Effector memory CD4-positive, alpha-beta T cell (primary cell): ENCODE data around the gene CAD.
"Not testable (repeated sequence)": the region's sequence is repeated elsewhere in the genome, so short reads cannot be mapped to it uniquely, and the experiment has no call there.

ENCODE experiments used
- DNase-seq, 3 donors: peaks; one replicate each; pipeline ENCODE4 v3.0.0-alpha.2; 2020
- H3K27ac ChIP-seq: 2 replicates; pipeline ENCODE4 v1.7.0; 2013; ENCODE audit warnings: mild to moderate bottlenecking, low read length, moderate library complexity; ENCODE audit not compliant: insufficient read depth, poor library complexity, severe bottlenecking
- H3K27me3 ChIP-seq: replicated peaks from 2 replicates; pipeline ENCODE4 v1.7.0; 2013; ENCODE audit warnings: mild to moderate bottlenecking, low read length; ENCODE audit not compliant: insufficient read depth, control insufficient read depth, poor library complexity, severe bottlenecking
- H3K36me3 ChIP-seq: 2 replicates; pipeline ENCODE4 v1.7.0; 2013; ENCODE audit warnings: mild to moderate bottlenecking, low read length, moderate library complexity; ENCODE audit not compliant: control insufficient read depth, insufficient read depth
- H3K4me1 ChIP-seq: 2 replicates; pipeline ENCODE4 v1.7.0; 2013; ENCODE audit warnings: low read length, mild to moderate bottlenecking; ENCODE audit not compliant: control insufficient read depth, insufficient read depth, poor library complexity, severe bottlenecking
- H3K4me3 ChIP-seq: 2 replicates; pipeline ENCODE4 v1.7.0; 2013; ENCODE audit warnings: low read length, low read depth, mild to moderate bottlenecking; ENCODE audit not compliant: insufficient read depth, poor library complexity, severe bottlenecking
- H3K9me3 ChIP-seq: 2 replicates; pipeline ENCODE4 v1.7.0; 2013; ENCODE audit warnings: mild to moderate bottlenecking, low read length, moderate library complexity; ENCODE audit not compliant: control insufficient read depth

CAD gene

GRCh38 chr2:27182346-27182745 lies 34.8 kb upstream of the CAD start:
- no peaks in the 10 kb centered on the region for H3K36me3 ChIP-seq
- H3K4me3 ChIP-seq, result no peak overlapping the region
- no peaks in the 10 kb centered on the region for H3K27me3 ChIP-seq
- no peaks in the 10 kb centered on the region for H3K4me1 ChIP-seq
- H3K27ac ChIP-seq, result no peak overlapping the region
- DNase-seq, result no peak
- H3K9me3 ChIP-seq, result no peaks in the 10 kb centered on the region

GRCh38 chr2:27184115-27184514 lies 33.1 kb upstream of the CAD start:
- Histone ChIP-seq H3K27ac (no peak overlapping the region), H3K4me3 (no peak overlapping the region), H3K36me3 (no peaks in the 10 kb centered on the region), H3K27me3 (no peaks in the 10 kb centered on the region), H3K9me3 (no peaks in the 10 kb centered on the region), H3K4me1 (no peaks in the 10 kb centered on the region)
- no peak for DNase-seq

- no peak for DNase-seq
- H3K4me3 ChIP-seq, result no peak overlapping the region
- no peaks in the 10 kb centered on the region for H3K9me3 ChIP-seq
- H3K4me1 ChIP-seq, result no peaks in the 10 kb centered on the region
- no peaks in the 10 kb centered on the region for H3K27me3 ChIP-seq
- H3K36me3 ChIP-seq, result no peaks in the 10 kb centered on the region
- no peak overlapping the region for H3K27ac ChIP-seq
Measured at GRCh38 chr2:27185331-27186026, 31.7 kb upstream of the CAD start.

- no peak overlapping the region for H3K4me3 ChIP-seq
- no peaks in the 10 kb centered on the region for H3K9me3 ChIP-seq
- no peaks in the 10 kb centered on the region for H3K27me3 ChIP-seq
- no peaks in the 10 kb centered on the region for H3K4me1 ChIP-seq
- H3K27ac ChIP-seq, result no peak overlapping the region
- no peak for DNase-seq
- no peaks in the 10 kb centered on the region for H3K36me3 ChIP-seq
Measured at GRCh38 chr2:27186613-27187345, 30.4 kb upstream of the CAD start.

- Histone ChIP-seq H3K4me3 (no peak overlapping the region), H3K4me1 (no peaks in the 10 kb centered on the region), H3K27ac (no peak overlapping the region), H3K27me3 (no peaks in the 10 kb centered on the region), H3K36me3 (no peaks in the 10 kb centered on the region), H3K9me3 (no peaks in the 10 kb centered on the region)
- no peak for DNase-seq
Measured at GRCh38 chr2:27189989-27190388, 27.2 kb upstream of the CAD start.

- Histone ChIP-seq H3K36me3 (no peaks in the 10 kb centered on the region), H3K4me3 (no peak overlapping the region), H3K27me3 (no peaks in the 10 kb centered on the region), H3K9me3 (no peaks in the 10 kb centered on the region), H3K4me1 (no peaks in the 10 kb centered on the region), H3K27ac (no peak overlapping the region)
- peak in 1 of 3 donors; percentile 15 for DNase-seq
Measured at GRCh38 chr2:27191070-27191829, 25.9 kb upstream of the CAD start.

GRCh38 chr2:27194538-27195354 lies 22.4 kb upstream of the CAD start:
- H3K27me3 ChIP-seq, result no peaks in the 10 kb centered on the region
- no peaks in the 10 kb centered on the region for H3K4me1 ChIP-seq
- no peak overlapping the region for H3K27ac ChIP-seq
- H3K4me3 ChIP-seq, result no peak overlapping the region
- no peak for DNase-seq
- peaks cover 5% of the 10 kb centered on the region for H3K36me3 ChIP-seq
- H3K9me3 ChIP-seq, result no peaks in the 10 kb centered on the region

GRCh38 chr2:27195799-27196198 lies 21.4 kb upstream of the CAD start:
- H3K27me3 ChIP-seq, H3K27ac ChIP-seq, DNase-seq, H3K4me3 ChIP-seq, H3K9me3 ChIP-seq, H3K4me1 ChIP-seq: not testable (repeated sequence)
- peaks cover 12% of the 10 kb centered on the region for H3K36me3 ChIP-seq

GRCh38 chr2:27198068-27198467 lies 19.1 kb upstream of the CAD start:
- H3K4me1 ChIP-seq, H3K4me3 ChIP-seq, DNase-seq, H3K27me3 ChIP-seq, H3K27ac ChIP-seq, H3K9me3 ChIP-seq: not testable (repeated sequence)
- H3K36me3 ChIP-seq, result peaks cover 24% of the 10 kb centered on the region
